ENCODE data around the gene C1orf74.
"Not testable (repeated sequence)": the region's sequence is repeated elsewhere in the genome, so short reads cannot be mapped to it uniquely, and the experiment has no call there.

Gene C1orf74

GRCh38 chr1:209805875-209806760 lies 21.8 kb upstream of the C1orf74 start, which contains the start of gene IRF6:
Gene IRF6 (minus strand): TSS chr1:209806142. CDS start chr1:209801413, 4,729 bp downstream.
- DNase-seq (ENCODE audit: low read depth) = peak; percentile 56

DNA sequence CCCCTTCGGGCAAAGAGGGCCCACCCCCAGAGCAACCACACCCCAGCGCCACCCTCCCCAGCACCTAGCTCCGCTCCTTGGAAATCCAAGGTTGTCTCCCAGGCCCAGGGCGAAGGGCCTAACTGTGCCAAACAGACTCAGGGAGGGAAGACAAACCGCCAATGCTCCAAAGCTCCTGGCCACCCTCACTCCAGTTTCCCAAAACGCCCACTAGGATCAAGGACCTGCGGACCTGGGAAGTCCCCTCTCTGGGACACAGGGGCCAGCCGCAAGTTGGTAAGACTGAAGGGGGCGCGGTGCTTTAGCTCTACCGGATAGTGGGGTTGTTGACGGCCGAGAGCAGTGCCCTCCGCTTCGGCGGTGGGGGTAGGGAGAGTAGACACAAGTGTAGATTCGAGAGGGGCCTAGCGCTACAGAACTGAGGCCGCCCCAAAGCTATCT lies 21.0 kb upstream of the C1orf74 start:
- DNase-seq (ENCODE audit: low read depth) = no peak

DNA sequence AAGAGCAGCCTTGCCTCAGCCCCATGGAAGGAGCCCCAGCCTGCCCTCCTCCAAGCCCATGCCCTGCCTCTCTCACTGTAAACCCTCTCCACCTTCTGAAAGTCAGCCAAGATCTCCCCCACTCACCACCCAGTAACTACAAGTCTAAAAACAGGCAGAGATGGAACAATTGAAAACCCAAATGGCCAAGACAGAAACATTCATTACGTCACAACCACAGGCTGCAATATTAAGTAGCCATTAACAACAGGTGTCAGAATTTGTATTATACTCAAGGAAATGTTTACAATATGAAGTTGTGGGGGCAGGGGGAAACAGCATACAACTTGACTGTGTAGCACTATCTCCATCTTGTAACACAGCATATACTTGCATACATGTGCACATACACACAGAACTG lies 19.2 kb upstream of the C1orf74 start:
- no peak for DNase-seq (ENCODE audit: low read depth)

DNA sequence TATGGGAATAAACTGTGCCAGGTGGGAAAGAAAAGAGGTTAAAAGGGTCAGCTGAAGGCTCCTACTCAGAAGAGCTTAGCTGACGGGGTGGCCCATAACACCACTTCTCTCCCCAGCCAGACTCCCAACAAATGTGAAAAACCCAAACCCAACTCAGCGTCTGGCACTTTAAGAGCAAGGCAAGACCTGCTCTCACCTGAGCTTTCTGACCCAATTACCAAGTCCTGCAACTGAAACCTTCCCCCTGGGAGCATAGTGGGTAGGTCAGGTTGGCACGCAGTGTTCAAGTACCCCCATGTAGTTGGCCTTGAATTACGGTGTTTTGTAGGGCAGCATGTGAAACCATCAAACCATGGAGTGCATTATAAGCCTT lies 18.4 kb upstream of the C1orf74 start:
- DNase-seq (ENCODE audit: low read depth) = no peak

DNA sequence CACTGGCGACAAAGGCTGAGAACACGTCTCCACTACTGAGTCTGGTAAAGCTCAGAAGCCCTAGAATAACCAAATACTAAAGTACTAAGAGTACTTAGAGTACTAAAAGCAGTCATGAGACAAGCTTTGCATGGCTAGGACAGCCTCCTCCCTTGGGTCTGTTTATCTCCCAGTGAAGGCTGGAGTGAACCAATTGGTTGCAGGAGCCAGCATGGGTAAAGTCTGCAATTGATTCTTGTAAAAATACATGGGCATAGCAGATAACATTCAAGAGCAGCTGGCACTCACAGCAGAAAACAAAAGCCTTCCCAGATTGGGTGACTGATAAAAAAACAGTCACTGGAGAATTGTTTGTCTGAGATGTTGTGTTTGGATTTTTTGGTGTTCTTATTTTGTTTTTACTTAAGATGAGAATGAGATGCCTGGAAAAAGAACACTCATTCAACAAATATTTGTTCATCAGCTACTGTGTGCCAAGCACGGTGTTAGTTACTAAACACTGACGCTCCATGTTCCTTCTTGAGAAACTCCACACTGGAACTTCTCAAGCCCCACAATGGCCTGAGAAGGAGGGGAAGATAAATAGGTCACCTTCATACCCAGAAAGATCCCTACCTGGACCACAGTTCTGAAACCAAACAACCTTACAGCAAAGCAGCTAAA lies 17.9 kb upstream of the C1orf74 start:
- no peak for DNase-seq (ENCODE audit: low read depth)

DNA sequence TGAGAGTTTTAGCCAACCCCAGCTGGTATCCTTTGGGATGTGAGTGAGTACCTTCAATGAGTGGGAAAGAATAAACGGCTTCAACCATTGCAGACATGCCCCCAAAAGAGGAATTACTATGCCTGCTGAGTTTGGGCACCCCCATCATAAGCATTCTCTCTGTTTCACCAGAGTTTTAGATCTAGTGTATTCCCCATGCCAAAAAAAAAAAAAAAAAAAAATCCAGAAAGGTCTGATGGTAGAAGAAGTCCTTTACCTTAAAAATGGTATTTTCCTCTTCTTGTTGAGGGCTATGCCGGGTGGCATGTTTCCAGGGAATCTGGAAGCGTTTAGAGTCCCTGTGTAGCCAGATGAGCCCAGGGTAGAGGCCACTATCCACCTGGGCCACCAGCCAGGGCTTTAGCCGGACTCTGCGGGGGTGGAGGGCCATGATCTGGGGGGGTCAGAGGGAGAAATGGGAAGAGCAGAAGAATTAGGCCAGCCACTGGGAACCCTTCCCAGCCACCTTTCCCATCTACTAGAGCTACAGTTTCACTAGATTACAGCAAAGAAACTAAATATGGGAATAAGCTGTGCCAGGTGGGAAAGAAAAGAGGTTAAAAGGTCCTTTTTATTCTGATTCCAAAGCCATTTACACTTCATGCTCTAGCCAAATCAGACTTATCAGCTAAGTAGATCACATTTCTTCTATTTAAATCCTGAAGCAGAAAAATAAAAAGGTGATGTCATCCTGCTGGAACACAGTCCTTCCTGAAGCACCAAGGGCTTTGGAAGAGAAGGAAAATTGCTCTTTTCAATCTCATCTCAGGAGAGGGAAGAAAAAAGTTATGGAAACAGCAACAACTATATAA lies 16.9 kb upstream of the C1orf74 start:
- no peak for DNase-seq (ENCODE audit: low read depth)

GRCh38 chr1:209797978-209798639 lies 13.8 kb upstream of the C1orf74 start:
- DNase-seq (ENCODE audit: low read depth) = no peak

DNA sequence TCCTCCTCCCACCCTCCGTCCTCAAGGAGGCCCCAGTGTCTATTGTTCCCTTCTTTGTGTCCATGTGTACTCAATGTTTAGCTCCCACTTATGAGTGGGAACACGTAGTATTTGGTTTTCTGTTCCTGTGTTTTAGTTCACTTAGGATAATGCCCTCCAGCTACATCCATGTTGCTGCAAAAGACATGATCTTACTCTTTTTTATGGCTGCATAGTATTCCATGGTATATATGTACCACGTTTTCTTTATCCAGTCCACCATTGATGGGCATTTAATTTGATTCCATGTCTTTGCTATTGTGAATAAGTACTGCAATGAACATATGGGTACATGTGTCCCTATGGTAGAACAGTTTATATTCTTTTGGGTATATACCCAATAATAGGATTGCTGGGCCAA lies 9.4 kb upstream of the C1orf74 start:
- not testable (repeated sequence) for DNase-seq (ENCODE audit: low read depth)

DNA sequence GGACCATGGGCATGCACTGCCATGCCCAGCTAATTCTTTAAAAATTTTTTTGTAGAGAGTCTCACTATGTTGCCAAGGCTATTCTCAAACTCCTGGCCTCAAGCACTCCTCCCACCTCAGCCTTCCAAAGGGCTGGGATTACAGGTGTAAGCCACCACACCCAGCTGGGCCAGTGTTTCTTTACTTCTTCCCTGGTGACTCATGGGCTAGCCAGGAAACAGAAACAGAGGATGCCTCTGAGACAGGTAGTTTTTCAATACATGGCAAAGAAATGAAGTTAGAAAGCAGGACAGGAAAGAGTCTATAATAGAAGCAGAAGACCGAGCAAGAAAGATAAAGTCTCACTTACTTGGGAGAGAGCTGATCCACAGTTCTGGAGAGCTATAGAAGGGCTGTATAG lies 7.6 kb upstream of the C1orf74 start:
- no peak for DNase-seq (ENCODE audit: low read depth)

DNA sequence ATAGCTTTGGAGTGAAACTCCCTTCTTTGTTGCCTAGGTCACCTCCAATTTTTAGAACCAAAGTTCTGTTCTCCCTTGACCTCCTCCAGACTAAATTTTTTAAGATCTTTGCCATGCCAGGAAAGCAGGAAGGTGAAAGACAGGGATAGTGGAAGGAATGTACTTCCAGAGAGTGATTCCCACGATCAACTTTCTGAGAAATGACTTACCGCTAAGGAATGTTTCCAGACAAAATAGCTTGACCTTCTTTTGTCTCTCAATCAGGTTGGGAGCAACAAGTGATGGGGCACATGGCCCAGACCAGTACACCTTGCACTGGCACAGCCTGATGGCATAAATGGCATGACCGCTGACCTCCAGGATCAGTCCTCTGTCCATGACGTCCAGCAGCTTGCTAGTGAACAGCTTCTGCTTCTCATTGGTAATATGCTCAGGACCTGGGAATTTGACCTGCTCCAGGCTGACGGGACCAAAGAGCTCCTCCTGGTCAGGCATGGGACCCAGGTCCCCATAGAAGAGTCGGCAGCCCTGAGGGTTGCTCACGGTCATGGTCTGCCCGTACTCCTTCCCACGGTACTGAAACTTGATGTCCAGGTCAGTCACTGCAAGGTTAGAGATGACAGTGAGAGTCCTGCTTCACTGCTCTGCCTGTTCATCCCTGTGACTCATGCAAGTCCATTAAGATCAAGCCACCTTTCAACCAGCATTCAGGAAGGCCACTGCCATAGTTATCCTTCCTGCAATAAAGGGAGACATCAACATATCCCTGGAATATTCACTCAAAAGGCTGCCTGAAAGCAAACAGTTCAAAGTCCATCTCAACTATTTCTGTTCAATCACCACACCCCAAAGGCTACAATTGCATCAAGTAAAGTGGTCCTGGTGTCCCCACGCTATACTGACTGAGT lies 6.2 kb upstream of the C1orf74 start:
- DNase-seq (ENCODE audit: low read depth) = no peak

- DNase-seq (ENCODE audit: low read depth) = no peak
Measured at GRCh38 chr1:209789245-209789644, 4.9 kb upstream of the C1orf74 start.

DNA sequence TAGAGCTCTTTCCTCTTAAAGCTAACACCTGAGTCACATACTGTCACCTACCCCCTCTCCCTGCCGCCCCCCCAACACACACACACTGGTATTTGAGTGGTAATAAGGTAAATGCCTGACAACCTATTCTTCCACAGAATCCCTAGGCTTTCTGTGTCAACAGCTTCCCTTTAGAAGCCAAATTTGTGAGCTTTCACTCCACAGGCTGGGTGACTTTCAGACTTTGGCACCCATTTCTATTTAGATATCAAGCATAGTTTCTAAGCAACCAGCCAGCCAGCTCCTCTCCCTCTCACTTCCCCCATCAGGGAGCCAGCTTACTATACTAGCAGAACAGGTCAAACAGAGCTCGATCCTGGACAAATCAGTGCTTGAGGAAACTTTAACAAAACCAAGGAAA lies 3.2 kb upstream of the C1orf74 start:
- DNase-seq (ENCODE audit: low read depth) = no peak

DNA sequence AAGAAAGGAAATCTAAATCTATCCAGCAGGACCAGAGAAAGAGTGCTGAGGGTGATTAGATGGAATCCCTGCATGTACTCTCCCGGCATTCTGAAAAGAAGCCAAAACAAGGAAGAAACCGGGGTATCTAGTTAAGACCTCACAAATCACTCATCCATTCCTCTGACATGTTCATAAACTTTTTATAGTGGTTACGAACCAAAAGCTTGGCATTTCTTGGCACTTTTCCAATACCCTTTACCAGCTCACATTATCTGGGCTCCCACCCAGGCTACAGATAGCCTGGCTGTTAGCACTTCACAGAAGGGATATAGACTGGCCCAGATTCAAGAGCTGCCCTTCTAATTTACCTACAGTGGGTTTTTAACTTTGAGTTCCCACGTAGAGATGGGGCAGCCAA lies 1.8 kb upstream of the C1orf74 start:
- DNase-seq (ENCODE audit: low read depth) = no peak

GRCh38 chr1:209785592-209785991 lies 1.2 kb upstream of the C1orf74 start:
- no peak for DNase-seq (ENCODE audit: low read depth)

GRCh38 chr1:209783386-209783785 lies 973 bp downstream of the C1orf74 start:
- DNase-seq (ENCODE audit: low read depth) = no peak

DNA sequence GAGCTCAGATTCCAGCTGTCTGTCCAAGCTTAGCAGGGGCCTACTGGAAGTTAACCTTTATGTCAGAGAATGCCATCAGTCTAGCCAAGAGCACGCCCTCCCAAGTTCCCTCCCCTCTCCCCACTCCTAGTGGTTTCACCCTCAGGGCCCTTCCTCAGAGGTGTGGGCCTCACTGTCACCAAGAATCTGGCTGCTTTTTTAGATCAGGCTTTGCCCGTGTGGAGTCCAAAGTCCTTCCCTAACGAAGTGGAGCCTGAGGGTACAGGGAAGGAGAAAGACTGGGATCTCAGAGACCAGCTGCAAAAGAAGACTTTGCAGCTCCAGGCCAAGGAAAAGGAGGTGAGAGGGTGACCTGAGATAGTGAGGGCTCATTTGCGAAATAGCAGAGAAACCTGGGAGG lies 4.1 kb downstream of the C1orf74 start:
- DNase-seq (ENCODE audit: low read depth) = no peak

DNA sequence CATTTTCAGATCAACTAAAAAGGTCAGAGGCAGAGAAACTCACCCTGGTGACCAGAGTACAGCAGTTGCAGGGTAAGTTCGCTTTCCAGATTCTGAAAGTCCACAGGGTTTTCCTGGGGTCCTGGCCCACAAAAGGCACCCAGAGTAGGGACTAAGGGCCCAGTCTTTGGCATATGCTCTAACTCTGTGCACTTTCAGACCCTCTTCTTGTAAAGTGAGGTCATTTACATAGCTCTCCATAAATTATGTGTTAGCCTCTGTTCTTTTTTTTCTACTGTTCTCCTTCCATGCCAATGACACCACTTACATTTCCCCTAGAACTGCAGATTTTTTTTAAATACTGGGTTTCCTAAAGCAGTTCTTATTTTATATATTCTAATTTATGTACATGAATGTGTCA lies 6.3 kb downstream of the C1orf74 start:
- no peak for DNase-seq (ENCODE audit: low read depth)

- no peak for DNase-seq (ENCODE audit: low read depth)
Measured at GRCh38 chr1:209777587-209777986, 6.8 kb downstream of the C1orf74 start.

DNA sequence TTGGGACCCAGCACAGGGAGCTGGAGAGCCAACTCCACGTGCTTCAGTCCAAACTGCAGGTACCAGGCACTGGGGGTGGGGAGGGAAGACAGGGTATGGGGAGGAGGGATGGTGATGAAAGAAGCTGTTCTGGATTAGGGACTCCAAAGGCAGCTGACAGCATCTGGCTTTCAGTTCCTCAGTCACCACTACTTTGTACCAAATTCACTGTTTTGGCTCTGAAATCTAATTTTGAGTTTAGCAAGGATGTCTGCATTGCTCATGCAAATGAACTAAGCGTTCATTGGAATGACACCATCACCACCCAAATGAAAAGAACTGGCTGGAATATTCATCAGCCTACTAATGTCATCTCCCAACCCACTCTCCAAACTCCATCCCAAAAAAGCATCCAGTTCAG lies 8.7 kb downstream of the C1orf74 start:
- DNase-seq (ENCODE audit: low read depth) = no peak

GRCh38 chr1:209774592-209774991 lies 9.8 kb downstream of the C1orf74 start:
- DNase-seq (ENCODE audit: low read depth) = no peak

- no peak for DNase-seq (ENCODE audit: low read depth)
Measured at GRCh38 chr1:209772126-209772525, 12.2 kb downstream of the C1orf74 start.
